Activated CD8-positive, alpha-beta T cell treated with anti-CD3 and anti-CD28 coated beads for 36 hours (primary cell): ENCODE results near the gene GUCY2C. TPM values are rescaled to one million over a fixed set of nuclear protein-coding genes. Genes with fewer than 3 reads are reported as not detected.
A peak's percentile ranks its signal among the peaks of the same experiment; 100 is the strongest.

Source experiments
- ATAC-seq: fragments of 200-7000 bp; cut with Tn5 transposase; one replicate; pipeline ENCODE4 v1.10.0; 2021; ENCODE audit warnings: mild to moderate bottlenecking, moderate library complexity
- CTCF ChIA-PET: fragments of 350-600 bp; sonication (Branson Sonifier 250); formaldehyde crosslinking; loops from one replicate; lab custom pipeline; 2021; ENCODE audit warnings: antibody characterized with exemption; lab: Charles Lee
- POLR2A ChIA-PET: fragments of 350-600 bp; sonication (Branson Sonifier 250); formaldehyde crosslinking; loops from one replicate; lab custom pipeline; 2021; ENCODE audit warnings: antibody characterized with exemption; lab: Charles Lee
- DNase-seq: peaks from one replicate; pipeline ENCODE4 v3.0.0-alpha.2; 2020
- H3K27ac Mint-ChIP-seq: one replicate; pipeline ENCODE4 v1.8.0; 2021; ENCODE audit warnings: mild to moderate bottlenecking, mixed read lengths
- H3K27me3 Mint-ChIP-seq: one replicate; pipeline ENCODE4 v1.8.0; 2021; ENCODE audit warnings: mixed read lengths
- H3K36me3 Mint-ChIP-seq: one replicate; pipeline ENCODE4 v1.8.0; 2021; ENCODE audit warnings: low read depth, mixed read lengths
- H3K4me1 Mint-ChIP-seq: one replicate; pipeline ENCODE4 v1.8.0; 2021; ENCODE audit warnings: low read depth, mixed read lengths
- H3K4me3 Mint-ChIP-seq: one replicate; pipeline ENCODE4 v1.8.0; 2021; ENCODE audit warnings: mild to moderate bottlenecking, moderate library complexity, mixed read lengths
- H3K9me3 Mint-ChIP-seq: one replicate; pipeline ENCODE4 v1.8.0; 2021; ENCODE audit warnings: mixed read lengths
- CTCF ChIP-seq: fragments of 200-600 bp; IDR thresholded peaks from one replicate; pipeline ENCODE4 v1.8.0; 2022; ENCODE audit warnings: antibody characterized with exemption, mild to moderate bottlenecking
- intact Hi-C: fragments of 100-400 bp; cut with micrococcal nuclease; formaldehyde crosslinking; loops from one replicate; pipeline ENCODE4 v1.10.0; 2022
- total RNA-seq, 2 experiments: library from RNA; stranded (reverse); gene quantifications; one replicate each; pipeline ENCODE4 v1.2.3, GENCODE V29; 2021

GUCY2C gene
- total RNA-seq, 2 experiments from 2014 or later: not detected

GRCh38 chr12:14678547-14679150 lies 17.8 kb downstream of the GUCY2C start:
- Mint-ChIP-seq H3K27me3 (peaks cover 12% of the 10 kb centered on the region), H3K36me3 (no peaks in the 10 kb centered on the region), H3K27ac (no peak overlapping the region), H3K4me1 (peaks cover 15% of the 10 kb centered on the region), H3K4me3 (no peak overlapping the region), H3K9me3 (no peaks in the 10 kb centered on the region)
- intact Hi-C loops: no loop called here
- TF ChIP-seq CTCF: no peak
- CTCF ChIA-PET: interaction anchor here (1.3 kb wide), 1 partner anchor 493 kb away, joined by 4 read pairs; no protein-coding TSS in a partner anchor
- DNase-seq (no peak), ATAC-seq (no peak)
- POLR2A ChIA-PET: no interaction called here

- H3K36me3 Mint-ChIP-seq: no peaks in the 10 kb centered on the region
- POLR2A ChIA-PET: no interaction called here
- CTCF ChIA-PET: interaction anchor here (1.8 kb wide), 1 partner anchor 39 kb away, joined by 10 read pairs; no protein-coding TSS in a partner anchor
- intact Hi-C loops: no loop called here
- no peaks in the 10 kb centered on the region for H3K9me3 Mint-ChIP-seq
- TF ChIP-seq CTCF: no peak
- H3K4me1 Mint-ChIP-seq: peaks cover 6% of the 10 kb centered on the region
- no peak overlapping the region for H3K4me3 Mint-ChIP-seq
- peaks cover 3% of the 10 kb centered on the region for H3K27me3 Mint-ChIP-seq
- H3K27ac Mint-ChIP-seq: no peak overlapping the region
- no peak for DNase-seq
- ATAC-seq: no peak
These were observed 27.8 kb downstream of the GUCY2C start for GRCh38 chr12:14668591-14668990.

GRCh38 chr12:14665354-14666348 lies 30.7 kb downstream of the GUCY2C start:
- peaks cover 6% of the 10 kb centered on the region for H3K4me1 Mint-ChIP-seq
- ChIA-PET POLR2A (no interaction called here), CTCF (interaction anchor here (1.0 to 1.7 kb wide), 3 partner anchors 10 to 50 kb away, joined by 3 to 4 read pairs (median 3); no protein-coding TSS in a partner anchor)
- no peak overlapping the region for H3K4me3 Mint-ChIP-seq
- no peak overlapping the region for H3K27ac Mint-ChIP-seq
- peaks cover 5% of the 10 kb centered on the region for H3K27me3 Mint-ChIP-seq
- no peaks in the 10 kb centered on the region for H3K36me3 Mint-ChIP-seq
- no peak for TF ChIP-seq CTCF
- DNase-seq (no peak), ATAC-seq (no peak)
- H3K9me3 Mint-ChIP-seq: no peaks in the 10 kb centered on the region
- intact Hi-C loops: loop anchor here (2.0 kb wide), 1 partner anchor 427 kb away; no protein-coding TSS in a partner anchor

GRCh38 chr12:14664434-14665023 lies 31.9 kb downstream of the GUCY2C start:
- Mint-ChIP-seq H3K36me3 (no peaks in the 10 kb centered on the region), H3K27ac (no peak overlapping the region), H3K4me3 (no peak overlapping the region), H3K4me1 (peaks cover 6% of the 10 kb centered on the region), H3K27me3 (peaks cover 5% of the 10 kb centered on the region), H3K9me3 (no peaks in the 10 kb centered on the region)
- peak; percentile 80 for TF ChIP-seq CTCF
- CTCF ChIA-PET: interaction anchor here (0.6 to 1.7 kb wide), 7 partner anchors 9 to 788 kb away, joined by 3 to 7 read pairs (median 3); no protein-coding TSS in a partner anchor
- POLR2A ChIA-PET: no interaction called here
- intact Hi-C loops: loop anchor here (1.0 to 2.0 kb wide), 2 partner anchors 34 to 426 kb away; no protein-coding TSS in a partner anchor
- DNase-seq (peak; percentile 57), ATAC-seq (peak; percentile 65)
